SK-N-MC (cell line): ENCODE measurements around the gene UGP2.
"Not testable (repeated sequence)": the region's sequence is repeated elsewhere in the genome, so short reads cannot be mapped to it uniquely, and the experiment has no call there.

Experiments used
- DNase-seq: peaks from one replicate; pipeline ENCODE4 v3.0.0-alpha.2; 2011; ENCODE audit warnings: low read depth, low spot score
- H3K27ac ChIP-seq: fragments of 200-600 bp; sonication (generic); 2 replicates; pipeline ENCODE4 v1.5.1; 2016; ENCODE audit warnings: mixed run types
- H3K36me3 ChIP-seq: fragments of 200-600 bp; sonication (generic); 2 replicates; pipeline ENCODE4 v1.6.1; 2017; ENCODE audit warnings: antibody characterized with exemption, low read length, mixed read lengths; ENCODE audit not compliant: insufficient read depth
- H3K4me3 ChIP-seq: fragments of 200-600 bp; sonication (generic); 2 replicates; pipeline ENCODE4 v1.5.1; 2016
- H3K9ac ChIP-seq: fragments of 200-600 bp; sonication (generic); 2 replicates; pipeline ENCODE4 v1.8.0; 2017; ENCODE audit warnings: mixed run types, mixed read lengths; ENCODE audit not compliant: insufficient read length
- H3K9me3 ChIP-seq: fragments of 200-600 bp; sonication (generic); 2 replicates; pipeline ENCODE4 v1.6.1; 2017; ENCODE audit warnings: low read depth, mild to moderate bottlenecking, antibody characterized with exemption, low read length, moderate library complexity, mixed read lengths
- EZH2 ChIP-seq: fragments of 200-600 bp; sonication (generic); IDR thresholded peaks from one replicate; pipeline ENCODE4 v1.6.1; 2017; ENCODE audit warnings: antibody characterized with exemption
- FOXP2 ChIP-seq: optimal IDR thresholded peaks from 2 replicates; pipeline ENCODE3; 2011; ENCODE audit warnings: mild to moderate bottlenecking, moderate library complexity; ENCODE audit not compliant: insufficient read depth; ENCODE audit errors: extremely low read length, control extremely low read depth
- POLR2AphosphoS5 ChIP-seq: IDR thresholded peaks from 2 replicates; pipeline ENCODE4 v1.6.1; 2012; ENCODE audit warnings: mild to moderate bottlenecking, low read depth, low read length, borderline replicate concordance

UGP2 gene

GRCh38 chr2:63926815-63927214, 85.1 kb downstream of the UGP2 start:
- Histone ChIP-seq H3K27ac (no peak overlapping the region), H3K4me3 (no peak overlapping the region), H3K9ac (no peak overlapping the region), H3K36me3 (no peaks in the 10 kb centered on the region), H3K9me3 (no peaks in the 10 kb centered on the region)
- no peak for DNase-seq
- TF ChIP-seq POLR2AphosphoS5, result no peak
- no peak for TF ChIP-seq FOXP2
- no peak for TF ChIP-seq EZH2

- not testable (repeated sequence) for H3K36me3 ChIP-seq, H3K9me3 ChIP-seq, H3K9ac ChIP-seq, DNase-seq, H3K4me3 ChIP-seq, H3K27ac ChIP-seq
These were observed 90.4 kb downstream of the UGP2 start for GRCh38 chr2:63932104-63932503.
